ENCODE data around the gene WNK3.

DNA sequence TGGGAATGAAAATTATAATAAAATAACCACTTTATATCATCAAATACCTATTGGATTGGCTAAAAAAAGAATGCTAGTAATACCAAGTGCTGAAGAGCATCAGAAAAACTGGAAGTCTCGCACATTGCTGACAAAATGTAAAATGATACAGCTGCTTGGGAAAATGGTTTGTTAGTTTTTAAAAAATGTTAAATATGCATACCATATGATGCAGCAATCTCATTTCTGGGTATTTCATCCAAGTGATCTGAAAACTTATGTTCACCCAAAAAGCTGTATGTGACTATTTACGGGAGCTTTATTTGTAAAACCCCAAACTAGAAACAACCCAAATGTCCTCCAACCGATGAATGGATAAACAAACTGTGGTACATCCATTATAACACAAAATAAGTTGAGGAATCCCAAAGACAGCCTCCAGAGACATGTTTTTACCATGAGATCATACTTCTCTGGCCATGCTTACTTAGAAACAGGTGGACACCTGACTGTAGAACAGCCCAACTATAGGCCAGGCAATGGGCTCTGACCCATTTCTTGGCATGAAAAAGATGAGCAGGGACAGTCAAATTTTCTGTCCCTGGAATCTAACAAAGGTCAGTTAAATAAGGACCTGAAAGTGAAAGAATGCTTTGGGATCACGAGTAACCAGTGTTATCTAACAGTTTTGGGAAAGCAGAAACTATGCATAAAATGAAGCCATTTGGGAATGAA, 127.3 kb downstream of the WNK3 start:
- TF ChIP-seq, protein P1, sequence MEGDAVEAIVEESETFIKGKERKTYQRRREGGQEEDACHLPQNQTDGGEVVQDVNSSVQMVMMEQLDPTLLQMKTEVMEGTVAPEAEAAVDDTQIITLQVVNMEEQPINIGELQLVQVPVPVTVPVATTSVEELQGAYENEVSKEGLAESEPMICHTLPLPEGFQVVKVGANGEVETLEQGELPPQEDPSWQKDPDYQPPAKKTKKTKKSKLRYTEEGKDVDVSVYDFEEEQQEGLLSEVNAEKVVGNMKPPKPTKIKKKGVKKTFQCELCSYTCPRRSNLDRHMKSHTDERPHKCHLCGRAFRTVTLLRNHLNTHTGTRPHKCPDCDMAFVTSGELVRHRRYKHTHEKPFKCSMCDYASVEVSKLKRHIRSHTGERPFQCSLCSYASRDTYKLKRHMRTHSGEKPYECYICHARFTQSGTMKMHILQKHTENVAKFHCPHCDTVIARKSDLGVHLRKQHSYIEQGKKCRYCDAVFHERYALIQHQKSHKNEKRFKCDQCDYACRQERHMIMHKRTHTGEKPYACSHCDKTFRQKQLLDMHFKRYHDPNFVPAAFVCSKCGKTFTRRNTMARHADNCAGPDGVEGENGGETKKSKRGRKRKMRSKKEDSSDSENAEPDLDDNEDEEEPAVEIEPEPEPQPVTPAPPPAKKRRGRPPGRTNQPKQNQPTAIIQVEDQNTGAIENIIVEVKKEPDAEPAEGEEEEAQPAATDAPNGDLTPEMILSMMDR (IDR thresholded peaks at IDR 0.05): no peak
- no peak for TF ChIP-seq POLR2AphosphoS5 (IDR thresholded peaks at IDR 0.05)
